ENCODE results near the gene CAPN11. TPM values are rescaled to one million over a fixed set of nuclear protein-coding genes. Genes with fewer than 3 reads are reported as not detected.

The CAPN11 gene
- total RNA-seq: 2.0 TPM

DNA sequence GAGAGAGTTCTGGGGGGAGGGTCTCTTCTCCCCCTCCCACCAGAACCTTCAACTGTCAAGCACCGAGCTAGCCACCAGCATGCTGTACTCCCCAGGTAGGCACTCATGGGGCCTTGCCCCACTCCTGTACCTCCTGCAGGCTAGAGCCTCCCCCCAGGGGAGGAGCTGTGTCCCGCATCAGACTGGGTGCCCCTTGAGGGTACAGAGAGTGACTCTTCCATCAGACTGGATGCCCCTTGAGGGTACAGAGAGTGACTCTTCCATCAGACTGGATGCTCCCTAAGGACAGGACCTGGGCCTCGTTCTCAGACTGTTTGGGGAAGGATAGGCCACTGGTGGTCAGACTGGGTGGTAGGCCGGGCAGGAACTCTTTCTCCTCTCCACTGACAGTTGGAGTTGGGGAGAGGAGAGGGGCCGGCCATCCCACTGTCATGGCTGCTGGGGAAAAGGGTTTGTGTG lies at the start of gene CAPN11:
Gene CAPN11, plus strand, starts transcription at position 51 of the 459 bp plus-strand sequence. Its CDS starts 29 bp downstream, at position 80.
- TF ChIP-seq POLR2AphosphoS5 (IDR thresholded peaks at IDR 0.05; ENCODE audit: insufficient read depth in 1 of 2, low read depth in 1 of 2) (no peak), POLR2A (IDR thresholded peaks at IDR 0.05) (no peak)
- TF ChIP-seq, protein P1, sequence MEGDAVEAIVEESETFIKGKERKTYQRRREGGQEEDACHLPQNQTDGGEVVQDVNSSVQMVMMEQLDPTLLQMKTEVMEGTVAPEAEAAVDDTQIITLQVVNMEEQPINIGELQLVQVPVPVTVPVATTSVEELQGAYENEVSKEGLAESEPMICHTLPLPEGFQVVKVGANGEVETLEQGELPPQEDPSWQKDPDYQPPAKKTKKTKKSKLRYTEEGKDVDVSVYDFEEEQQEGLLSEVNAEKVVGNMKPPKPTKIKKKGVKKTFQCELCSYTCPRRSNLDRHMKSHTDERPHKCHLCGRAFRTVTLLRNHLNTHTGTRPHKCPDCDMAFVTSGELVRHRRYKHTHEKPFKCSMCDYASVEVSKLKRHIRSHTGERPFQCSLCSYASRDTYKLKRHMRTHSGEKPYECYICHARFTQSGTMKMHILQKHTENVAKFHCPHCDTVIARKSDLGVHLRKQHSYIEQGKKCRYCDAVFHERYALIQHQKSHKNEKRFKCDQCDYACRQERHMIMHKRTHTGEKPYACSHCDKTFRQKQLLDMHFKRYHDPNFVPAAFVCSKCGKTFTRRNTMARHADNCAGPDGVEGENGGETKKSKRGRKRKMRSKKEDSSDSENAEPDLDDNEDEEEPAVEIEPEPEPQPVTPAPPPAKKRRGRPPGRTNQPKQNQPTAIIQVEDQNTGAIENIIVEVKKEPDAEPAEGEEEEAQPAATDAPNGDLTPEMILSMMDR (IDR thresholded peaks at IDR 0.05): no peak
- no peak for DNase-seq (ENCODE audit: extremely low spot score in 2 of 2)
- Histone ChIP-seq H3K4me3 (no peak within 1 kb of the TSS), H3K36me3 (no peaks in the 10 kb centered on the region), H3K9me3 (no peaks in the 10 kb centered on the region), H3K27ac (no peak within 1 kb of the TSS), H3K4me1 (no peaks in the 10 kb centered on the region), H3K27me3 (no peaks in the 10 kb centered on the region)
- intact Hi-C loops (cut with DNase I): no loop called here

DNA sequence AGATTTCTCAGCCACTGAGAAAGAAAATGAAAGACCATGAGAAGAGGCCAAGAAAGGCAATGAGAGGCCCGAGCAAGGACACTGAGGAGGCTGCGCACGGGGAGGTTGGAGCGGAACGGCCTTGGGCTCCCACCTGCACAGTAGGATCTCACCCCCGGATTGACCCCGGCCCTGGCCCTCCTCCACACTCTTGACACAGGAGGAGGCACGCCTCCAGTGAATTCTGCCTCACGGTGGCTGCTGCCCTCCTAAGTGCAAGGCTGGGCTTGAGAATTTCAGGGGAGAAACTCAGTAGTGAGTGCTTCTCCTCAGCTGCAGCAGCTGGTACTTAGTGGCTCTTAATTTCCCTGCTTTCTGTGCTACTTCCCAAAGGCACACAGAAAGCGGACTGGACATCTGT lies 49.4 kb upstream of the CAPN11 start:
- H3K4me1 ChIP-seq: peaks cover 42% of the 10 kb centered on the region
- no peak for DNase-seq (ENCODE audit: extremely low spot score in 2 of 2)
- no peak overlapping the region for H3K4me3 ChIP-seq
- peak overlapping the region; percentile 75 for H3K27ac ChIP-seq
- TF ChIP-seq POLR2A (IDR thresholded peaks at IDR 0.05): no peak
- TF ChIP-seq, protein P1 (IDR thresholded peaks at IDR 0.05): no peak
- TF ChIP-seq POLR2AphosphoS5 (IDR thresholded peaks at IDR 0.05; ENCODE audit: insufficient read depth in 1 of 2, low read depth in 1 of 2): no peak
- no peaks in the 10 kb centered on the region for H3K27me3 ChIP-seq
- intact Hi-C loops (cut with DNase I): loop anchor here (5.0 kb wide), 1 partner anchor 1773 kb away; no protein-coding TSS in a partner anchor
- peaks cover 0 to 34% of the 10 kb centered on the region in 2 donors for H3K36me3 ChIP-seq
- no peaks in the 10 kb centered on the region for H3K9me3 ChIP-seq

DNA sequence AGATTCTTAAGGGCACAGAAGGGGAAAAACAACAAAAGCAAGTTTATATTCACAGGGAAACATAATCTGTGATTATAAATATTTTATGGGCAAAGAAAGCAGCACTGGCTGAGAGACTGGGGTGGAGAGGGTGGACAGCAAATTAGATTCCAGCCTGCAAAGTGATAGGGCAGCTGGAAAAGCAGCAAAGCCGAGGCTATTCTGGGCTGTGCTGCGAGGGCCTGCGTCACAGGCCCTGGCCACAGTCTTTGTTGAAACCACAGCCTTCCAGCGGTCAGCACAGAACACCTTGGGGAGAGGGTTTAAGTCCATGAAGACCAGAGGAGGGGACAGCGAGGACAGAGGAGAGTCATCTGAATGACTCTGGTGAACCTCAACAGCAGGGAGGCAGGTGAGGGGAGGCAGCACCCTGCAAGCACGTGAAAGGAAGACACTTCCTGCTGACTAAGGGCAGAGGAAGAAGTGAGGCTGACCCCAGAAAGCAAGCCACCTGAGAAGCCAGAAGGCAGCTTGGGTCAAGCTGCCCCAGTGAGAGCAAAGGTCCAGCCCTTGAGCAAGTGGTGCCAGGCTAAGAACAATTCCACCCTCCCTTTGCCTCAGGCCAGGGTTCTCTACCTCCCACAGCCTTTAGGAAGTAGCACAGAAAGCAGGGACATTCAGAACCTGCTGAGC lies 48.5 kb upstream of the CAPN11 start:
- peak overlapping the region; percentile 75 for H3K27ac ChIP-seq
- intact Hi-C loops (cut with DNase I): no loop called here
- DNase-seq (ENCODE audit: extremely low spot score in 2 of 2): no peak
- no peak overlapping the region for H3K4me3 ChIP-seq
- no peaks in the 10 kb centered on the region for H3K9me3 ChIP-seq
- H3K27me3 ChIP-seq: no peaks in the 10 kb centered on the region
- TF ChIP-seq POLR2A (IDR thresholded peaks at IDR 0.05) (no peak), POLR2AphosphoS5 (IDR thresholded peaks at IDR 0.05; ENCODE audit: insufficient read depth in 1 of 2, low read depth in 1 of 2) (no peak)
- TF ChIP-seq, protein P1 (IDR thresholded peaks at IDR 0.05): no peak
- peaks cover 36% of the 10 kb centered on the region for H3K4me1 ChIP-seq
- H3K36me3 ChIP-seq: peaks cover 0 to 39% of the 10 kb centered on the region in 2 donors

DNA sequence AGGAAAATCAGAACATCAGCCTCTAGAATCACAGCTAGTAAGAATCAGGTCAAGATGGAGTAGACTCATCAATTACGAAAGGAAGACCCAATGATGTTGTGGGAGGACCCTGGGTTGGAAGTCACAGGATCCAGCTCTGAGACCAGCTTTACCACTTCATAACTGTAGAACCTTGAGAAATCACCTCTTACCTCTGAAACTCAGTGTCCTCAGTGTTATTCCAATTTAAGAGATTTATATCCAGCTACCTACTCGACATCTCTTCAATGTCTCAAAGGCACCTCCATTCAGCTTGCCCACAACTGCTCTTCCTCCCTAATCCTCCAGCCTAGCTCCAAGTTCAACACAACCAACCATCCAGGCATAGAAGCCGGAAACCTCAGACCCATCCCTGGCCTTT lies 47.7 kb upstream of the CAPN11 start:
- Histone ChIP-seq H3K4me3 (no peak overlapping the region), H3K27ac (peak overlapping the region; percentile 75), H3K4me1 (peaks cover 33% of the 10 kb centered on the region), H3K9me3 (no peaks in the 10 kb centered on the region), H3K36me3 (peaks cover 0 to 39% of the 10 kb centered on the region in 2 donors), H3K27me3 (no peaks in the 10 kb centered on the region)
- intact Hi-C loops (cut with DNase I): no loop called here
- TF ChIP-seq POLR2A (IDR thresholded peaks at IDR 0.05) (no peak), POLR2AphosphoS5 (IDR thresholded peaks at IDR 0.05; ENCODE audit: insufficient read depth in 1 of 2, low read depth in 1 of 2) (no peak)
- TF ChIP-seq, protein P1 (IDR thresholded peaks at IDR 0.05): no peak
- no peak for DNase-seq (ENCODE audit: extremely low spot score in 2 of 2)

Data from vagina (tissue), 2 donors.